GM19324 (cell line): ENCODE data around the gene CDYL2.
"Not testable (repeated sequence)": the region's sequence is repeated elsewhere in the genome, so short reads cannot be mapped to it uniquely, and the experiment has no call there.

Experiments used
- ATAC-seq: cut with Tn5 transposase; IDR thresholded peaks from one replicate; pipeline ENCODE4 v1.9.1; 2021; ENCODE audit warnings: mild to moderate bottlenecking, moderate library complexity; ENCODE audit not compliant: unreplicated experiment, low FRiP score

Gene CDYL2

DNA sequence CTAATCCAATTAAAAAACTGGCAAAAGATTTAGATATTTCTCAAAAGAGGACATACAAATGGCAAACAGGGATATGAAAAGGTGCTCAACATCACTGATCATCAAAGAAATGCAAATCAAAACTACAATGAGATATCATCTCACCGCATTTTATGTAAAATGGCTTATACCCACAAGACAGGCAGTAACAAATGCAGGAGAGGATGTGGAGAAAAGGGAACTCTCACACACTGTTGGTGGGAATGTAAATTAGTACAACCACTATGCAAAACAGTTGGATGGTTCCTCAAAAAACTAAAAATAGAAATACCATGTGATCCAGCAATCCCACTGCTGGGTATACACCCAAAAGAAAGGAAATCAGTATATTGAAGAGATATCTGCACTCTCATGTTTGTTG is 154.1 kb downstream of the CDYL2 start:
- ATAC-seq, result not testable (repeated sequence)

- no peak for ATAC-seq
Measured at GRCh38 chr16:80640316-80640715, 164.1 kb downstream of the CDYL2 start.

- ATAC-seq, result no peak
Measured at GRCh38 chr16:80639636-80640035, 164.8 kb downstream of the CDYL2 start.

GRCh38 chr16:80637621-80638020 is 166.8 kb downstream of the CDYL2 start:
- no peak for ATAC-seq

DNA sequence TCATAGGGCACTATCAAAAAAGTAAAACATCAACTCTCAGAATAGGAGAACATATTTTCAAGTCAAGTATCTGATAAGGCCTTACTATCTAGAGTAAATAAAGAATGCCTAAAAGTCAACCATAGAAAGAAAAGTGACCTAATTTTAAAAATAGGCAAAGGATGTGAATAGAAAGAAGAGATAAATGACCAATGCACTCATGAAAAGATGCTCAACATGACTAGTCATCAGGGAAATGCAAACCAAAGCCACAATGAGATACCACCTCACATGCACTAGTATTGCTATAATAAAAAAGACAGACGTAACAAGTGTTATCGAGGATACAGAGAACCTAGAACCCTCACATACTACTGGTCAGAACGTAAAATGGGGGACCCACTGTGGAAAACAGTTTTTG is 172.8 kb downstream of the CDYL2 start:
- ATAC-seq, result no peak

DNA sequence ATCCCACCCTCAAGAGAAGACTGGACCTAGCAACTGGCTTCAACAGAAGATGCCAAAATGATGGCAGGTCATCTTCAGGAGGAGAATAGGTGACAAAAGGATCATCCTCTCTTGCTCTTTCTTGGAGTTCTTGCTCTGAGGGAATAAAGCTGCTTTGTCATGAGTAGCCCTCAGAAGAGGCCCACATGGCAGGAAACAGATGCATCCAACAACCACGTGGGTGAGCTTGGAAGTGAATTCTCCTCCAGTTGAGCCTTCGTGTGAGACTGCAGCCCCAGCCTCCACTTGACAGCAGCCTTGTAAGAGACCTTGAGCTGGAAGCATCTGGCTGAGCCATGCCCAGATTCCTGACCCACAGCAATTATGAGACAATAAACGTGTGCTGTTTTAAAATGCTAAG is 176.1 kb downstream of the CDYL2 start:
- no peak for ATAC-seq

- no peak for ATAC-seq
Measured at GRCh38 chr16:80627108-80627507, 177.3 kb downstream of the CDYL2 start.

GRCh38 chr16:80623376-80623775 is 181.0 kb downstream of the CDYL2 start:
- ATAC-seq, result no peak

DNA sequence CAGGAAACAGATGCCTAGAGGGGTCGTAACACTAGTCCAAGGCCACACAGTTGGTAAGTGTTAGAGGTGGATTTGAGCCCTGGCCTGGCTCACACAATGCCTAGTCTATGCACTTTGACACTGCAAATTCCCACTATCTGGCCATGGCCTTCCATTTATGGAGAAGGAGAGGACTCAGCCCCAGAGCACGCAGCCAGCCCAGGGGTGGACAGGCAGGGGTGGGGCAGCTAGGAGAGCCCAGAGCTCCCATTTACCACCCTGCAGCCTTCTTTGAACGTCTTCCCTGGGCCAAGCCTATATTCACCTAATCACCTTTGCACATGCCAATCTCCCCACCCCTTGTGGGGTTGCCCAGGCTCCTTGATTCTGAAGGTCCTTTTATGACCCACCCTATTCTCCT is 182.4 kb downstream of the CDYL2 start:
- no peak for ATAC-seq

DNA sequence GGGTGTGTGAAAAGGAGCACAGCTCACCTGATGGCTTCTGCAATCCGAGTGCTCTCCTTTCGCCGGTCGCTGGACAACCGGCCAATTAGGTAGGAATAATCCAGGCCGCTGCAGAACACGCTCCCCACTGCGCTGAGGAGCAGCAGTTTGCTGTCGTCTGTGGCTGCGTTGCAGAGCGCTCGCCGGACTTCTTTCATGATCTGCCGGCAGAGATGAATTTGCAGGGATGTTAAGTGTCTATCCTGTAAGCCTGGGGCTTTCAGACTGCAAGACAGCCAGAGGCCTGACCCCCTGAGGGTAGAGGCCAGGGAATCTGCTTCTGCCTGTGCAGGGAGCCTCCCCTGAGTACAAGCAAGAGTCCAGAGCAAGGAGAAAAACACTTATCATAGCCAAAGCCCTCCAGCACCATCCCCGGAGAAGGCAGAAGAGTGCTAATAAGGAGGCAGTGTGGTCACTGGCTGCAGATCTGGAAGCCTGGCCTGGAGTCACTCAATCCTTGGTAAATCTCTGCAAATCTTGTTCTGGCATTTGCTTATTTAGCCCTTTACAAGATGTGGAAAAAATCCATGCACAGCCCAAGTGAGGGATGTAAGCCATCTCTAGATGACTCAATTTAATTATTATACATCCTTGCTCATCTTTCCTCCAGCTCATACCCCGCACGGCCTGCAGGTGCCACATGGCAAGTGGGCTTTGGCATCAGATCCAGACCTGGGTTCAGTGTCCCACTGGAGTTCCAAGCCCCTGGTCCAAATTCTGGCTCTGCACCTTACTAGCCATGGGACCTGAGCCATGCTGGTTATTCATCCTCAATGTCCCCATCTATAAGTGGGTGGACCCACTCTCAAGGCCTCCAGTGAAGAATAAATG is 183.4 kb downstream of the CDYL2 start:
- no peak for ATAC-seq

DNA sequence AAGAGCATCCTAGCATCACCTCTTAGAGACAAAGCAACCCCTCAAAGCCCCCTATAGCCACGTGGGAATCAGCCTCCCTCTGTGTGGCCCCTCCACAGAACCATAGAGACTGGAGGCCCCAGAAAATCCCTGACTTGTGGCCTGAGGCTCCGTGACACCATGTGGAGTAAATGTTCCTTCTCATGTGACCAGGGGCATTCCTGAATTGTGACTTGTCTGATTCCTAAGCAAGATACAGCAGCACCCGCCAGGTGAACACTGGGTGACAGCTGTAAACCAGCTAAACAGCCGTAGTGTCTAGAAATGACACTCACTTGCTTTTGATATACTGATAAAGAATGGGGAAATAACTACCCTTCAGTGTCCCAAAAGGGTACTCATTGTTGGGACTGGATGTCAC is 184.6 kb downstream of the CDYL2 start:
- ATAC-seq, result no peak

GRCh38 chr16:80618862-80619648 is 185.3 kb downstream of the CDYL2 start:
- ATAC-seq, result no peak

DNA sequence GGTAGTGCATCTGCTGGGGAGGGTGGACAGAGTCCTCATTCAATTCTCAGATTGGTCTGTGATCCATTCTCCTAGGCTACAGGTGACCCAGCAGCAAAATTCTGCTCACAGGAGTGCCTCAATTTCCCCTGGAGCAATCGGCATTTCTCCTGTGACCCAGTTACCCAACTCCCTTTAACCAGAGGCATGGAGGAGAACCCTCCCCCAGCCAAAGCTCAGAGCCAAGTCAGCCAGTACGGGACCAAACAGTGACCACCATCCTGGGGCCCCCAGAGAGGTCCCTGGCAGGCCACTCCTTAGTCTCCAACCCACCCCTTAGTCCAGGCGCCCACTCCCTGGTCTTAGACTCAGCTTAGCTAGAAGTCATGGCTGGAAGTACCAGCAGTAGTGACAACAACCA is 188.0 kb downstream of the CDYL2 start:
- no peak for ATAC-seq

DNA sequence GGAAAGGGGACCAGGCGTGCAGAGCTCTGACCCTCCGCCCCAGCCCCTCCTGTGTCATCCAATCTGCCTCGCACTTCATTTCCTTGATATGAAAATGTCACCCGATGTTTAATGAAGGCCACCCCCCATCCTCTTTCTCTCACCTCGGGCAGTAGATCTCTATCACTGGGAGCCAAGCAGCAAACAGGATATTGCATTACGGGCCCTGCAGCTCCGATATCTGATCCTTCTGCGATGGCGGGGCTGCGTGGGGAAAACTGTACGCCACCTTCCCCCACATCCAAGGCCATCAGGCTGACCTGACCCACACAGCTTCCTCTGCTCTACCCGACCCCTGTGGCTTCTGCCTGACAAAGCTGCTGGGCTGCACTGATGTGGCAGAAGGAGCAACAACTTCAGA is 188.7 kb downstream of the CDYL2 start:
- ATAC-seq, result no peak

DNA sequence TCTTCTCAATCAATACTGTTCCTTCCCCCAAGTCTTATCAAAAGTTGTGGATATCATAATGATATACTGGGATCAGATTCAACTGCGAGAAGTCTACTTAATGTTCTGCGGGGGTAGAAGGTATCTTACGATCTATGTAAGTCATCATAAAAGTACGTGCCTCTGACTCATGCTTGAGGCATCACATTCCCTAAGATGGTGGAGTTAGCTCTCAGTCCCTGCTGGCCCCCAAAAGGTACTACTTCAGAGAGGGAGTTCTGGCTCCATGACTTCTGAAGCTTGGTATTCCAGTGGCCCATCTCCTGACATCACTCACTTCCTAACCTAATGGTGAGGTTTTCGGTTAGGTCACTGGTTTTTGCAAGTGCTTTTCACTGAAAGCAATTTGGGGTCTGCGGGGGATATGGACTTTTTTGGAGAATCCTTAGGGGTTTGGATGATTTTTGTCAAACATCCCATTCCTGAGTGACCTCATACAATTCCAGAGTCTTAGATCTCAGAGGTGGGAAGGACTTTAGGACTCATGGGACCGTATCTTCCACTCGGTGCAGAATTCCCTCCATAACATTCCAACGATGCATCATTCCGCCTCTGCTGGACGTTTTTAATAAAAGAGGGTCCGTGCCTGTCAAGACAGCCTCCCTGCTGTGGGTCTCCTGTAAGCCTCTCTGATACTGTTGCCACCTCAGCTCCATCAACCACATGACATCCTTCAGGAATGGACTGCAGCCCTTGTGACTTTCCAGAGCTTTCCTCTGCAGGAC is 189.3 kb downstream of the CDYL2 start:
- no peak for ATAC-seq

- ATAC-seq, result no peak
Measured at GRCh38 chr16:80612461-80613017, 191.9 kb downstream of the CDYL2 start.

DNA sequence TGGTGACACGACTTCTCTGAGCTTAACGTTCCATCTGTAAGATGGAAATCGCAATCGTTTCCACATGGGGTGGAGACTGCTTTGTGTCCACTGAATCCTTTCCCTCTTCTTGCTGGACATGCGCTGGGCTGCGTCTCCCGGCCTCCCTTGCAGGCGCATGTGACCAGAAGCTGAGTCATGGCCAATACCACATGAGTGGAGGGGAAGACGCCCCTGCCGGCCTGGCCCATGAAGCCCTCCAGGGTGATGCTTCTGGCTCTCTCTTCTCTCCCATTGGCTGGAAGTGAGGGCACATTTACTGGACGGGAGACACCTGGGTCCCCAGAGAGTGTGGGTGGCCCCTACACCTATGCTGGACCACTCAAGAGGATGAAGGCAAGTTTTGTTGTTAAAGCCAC is 192.5 kb downstream of the CDYL2 start:
- ATAC-seq, result no peak

DNA sequence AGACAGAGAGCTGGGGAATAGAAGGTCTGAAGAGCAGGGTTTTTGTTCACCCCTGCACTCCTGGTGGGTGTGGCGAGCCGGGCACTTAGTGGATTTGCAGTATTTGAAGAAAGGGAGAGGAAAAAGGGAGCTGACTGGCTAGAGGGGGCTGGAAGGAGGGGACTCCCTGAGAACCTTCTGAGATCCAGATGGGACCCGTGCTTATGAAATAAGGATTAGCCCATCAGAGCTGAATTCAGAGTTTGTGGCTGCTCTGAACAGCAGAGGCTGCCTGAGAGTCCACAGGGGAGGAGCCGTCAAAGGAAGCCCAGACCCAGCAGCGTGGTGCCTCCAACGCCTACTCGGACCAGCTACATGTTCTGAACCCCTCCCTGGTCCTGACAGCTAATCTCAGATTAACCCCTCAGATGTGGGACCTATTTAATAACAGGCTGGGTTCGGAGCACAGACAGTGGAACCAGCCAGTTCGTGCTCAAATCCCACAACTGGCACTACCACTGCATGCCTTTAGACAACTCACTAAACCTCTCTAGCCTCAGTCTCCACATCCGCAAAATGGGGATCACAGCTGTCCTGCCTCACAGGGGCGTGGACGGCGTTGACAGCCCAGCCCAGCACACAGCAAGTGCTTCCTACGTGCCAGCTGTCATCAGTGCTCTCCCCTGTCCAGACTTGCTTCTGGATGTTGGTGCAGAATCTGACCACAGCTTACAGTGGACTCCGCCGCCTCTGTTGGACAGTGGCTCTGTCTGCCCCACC is 193.0 kb downstream of the CDYL2 start:
- ATAC-seq, result no peak

DNA sequence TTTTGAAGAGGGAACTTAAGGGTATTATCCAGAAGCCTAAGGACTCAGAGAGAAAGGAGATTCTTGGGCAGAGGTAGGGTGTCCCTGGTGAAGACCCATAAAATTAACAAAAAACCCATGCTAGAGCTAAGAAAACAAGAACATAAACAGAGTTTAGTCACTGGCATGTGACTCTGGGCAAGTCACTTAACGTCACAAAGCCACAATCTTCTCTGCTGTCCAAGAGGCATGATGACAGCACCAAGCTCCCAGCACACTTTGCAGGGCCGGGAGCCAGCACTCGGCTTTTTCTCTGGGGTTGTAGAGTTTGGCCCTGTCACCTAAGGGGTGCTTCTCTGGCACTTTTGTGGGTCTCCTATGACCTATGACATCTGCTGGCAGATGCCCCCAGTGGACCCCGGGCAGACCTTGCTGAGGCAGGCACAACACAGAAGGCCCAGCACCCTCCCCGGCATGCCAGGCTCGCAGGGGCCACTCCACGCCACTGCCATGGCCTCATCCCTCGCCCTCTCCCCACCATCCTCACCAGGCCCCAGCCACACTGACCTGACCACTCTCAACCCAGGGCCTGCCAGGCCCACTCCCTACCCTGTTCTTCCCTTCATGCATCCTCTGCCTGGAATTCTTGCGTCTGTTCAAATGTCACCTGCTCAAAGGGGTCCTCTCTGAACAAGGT is 193.8 kb downstream of the CDYL2 start:
- no peak for ATAC-seq
